NOMO-1 treated with dmso at 0.1 percent for 144 hours (cell line): ENCODE data around the gene KRT82.

Experiments used
- DNase-seq: peaks from one replicate; lab custom pipeline; 2025; ENCODE audit not compliant: unreplicated experiment; lab: John Stamatoyannopoulos, UW

The KRT82 gene

GRCh38 chr12:52363111-52363679, 42.9 kb downstream of the KRT82 start:
- DNase-seq = no peak

GRCh38 chr12:52362118-52362726, 43.9 kb downstream of the KRT82 start:
- no peak for DNase-seq

DNA sequence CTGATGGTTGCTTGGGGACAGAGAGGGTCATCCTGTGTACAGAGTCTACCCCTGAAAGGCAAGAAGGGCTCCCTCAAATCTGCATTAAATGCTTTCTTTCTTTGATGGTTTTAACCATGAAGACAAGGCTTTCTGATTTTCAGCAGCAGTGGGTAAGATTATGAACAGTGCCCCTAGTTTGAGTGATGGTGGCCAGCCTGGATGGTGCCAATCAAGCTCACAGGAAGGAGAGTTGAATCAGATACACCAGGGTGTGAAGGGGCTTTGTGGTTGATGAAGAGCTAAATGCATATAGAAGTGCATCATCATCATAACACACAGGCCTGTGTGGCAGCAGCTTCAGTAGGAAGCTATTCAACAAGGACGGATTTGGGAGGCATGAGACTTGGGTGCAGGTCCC, 44.6 kb downstream of the KRT82 start:
- no peak for DNase-seq

DNA sequence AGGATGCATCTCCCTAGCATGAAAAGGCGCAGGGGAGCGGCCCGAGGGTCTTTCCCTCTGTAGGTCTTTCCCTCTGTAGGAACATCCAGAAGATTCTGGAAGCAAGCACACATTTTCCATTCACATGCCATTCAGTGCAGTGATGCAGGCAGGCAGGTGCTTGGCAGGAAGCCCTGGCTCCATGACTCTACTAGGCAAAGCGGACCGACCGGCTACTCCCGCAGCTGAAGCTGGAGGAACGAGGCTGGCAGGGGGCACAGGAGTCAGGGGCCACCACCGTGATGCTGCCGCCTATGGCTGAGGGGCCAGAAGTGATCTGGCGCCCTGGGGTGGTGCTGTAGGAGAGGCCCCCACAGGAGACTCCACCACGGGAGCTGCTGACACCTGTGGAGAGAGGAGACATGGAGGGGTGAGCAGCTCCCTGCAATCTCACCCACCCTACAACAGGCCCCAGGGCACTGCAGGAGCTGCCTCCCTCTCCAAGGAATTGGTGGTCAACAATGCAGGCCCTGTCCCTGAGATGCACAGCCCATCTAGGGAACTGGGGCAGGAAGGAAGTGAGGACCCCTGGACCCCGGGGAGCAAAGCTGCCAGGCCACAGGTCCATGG, 45.4 kb downstream of the KRT82 start:
- DNase-seq = no peak

- DNase-seq = no peak
Measured at GRCh38 chr12:52360106-52360662, 46.0 kb downstream of the KRT82 start.

- DNase-seq = no peak
Measured at GRCh38 chr12:52359621-52360061, 46.5 kb downstream of the KRT82 start.

DNA sequence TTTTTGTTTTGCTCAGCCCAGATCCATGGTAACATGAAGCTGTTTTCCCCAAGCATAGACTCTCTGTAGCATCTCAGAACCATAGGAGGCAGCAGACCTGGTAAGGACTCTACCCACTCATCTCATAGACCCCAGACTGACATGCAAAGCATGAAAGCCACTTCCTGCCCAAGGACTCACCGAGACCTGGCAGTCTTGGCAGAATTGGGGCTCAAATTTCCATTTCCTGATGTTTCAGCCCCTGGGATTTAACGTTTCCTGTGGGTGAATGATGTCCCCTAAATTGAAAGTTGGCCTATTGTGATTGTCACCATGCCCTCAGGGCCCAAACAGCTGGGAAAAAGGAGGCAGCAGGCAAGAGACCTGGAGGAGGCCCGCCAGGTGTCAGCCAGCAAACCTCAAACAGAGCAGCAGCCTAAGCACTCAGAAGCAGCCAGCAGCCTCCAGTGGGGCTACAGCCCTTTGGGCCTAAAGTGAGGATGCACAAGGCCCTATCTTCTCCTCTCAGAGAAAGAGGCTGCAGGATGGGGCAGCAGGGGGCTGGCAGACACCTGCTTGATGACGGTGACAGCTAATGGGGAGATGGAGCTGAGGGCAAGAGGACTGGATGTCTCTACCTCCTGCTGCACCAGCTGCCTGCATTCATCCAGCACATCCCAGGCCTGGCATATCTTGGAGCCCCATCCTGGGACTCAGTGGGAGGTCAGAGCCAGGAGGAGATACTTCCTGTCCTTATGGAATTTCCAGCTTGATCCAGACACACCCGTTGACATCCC, 47.4 kb downstream of the KRT82 start:
- no peak for DNase-seq

DNA sequence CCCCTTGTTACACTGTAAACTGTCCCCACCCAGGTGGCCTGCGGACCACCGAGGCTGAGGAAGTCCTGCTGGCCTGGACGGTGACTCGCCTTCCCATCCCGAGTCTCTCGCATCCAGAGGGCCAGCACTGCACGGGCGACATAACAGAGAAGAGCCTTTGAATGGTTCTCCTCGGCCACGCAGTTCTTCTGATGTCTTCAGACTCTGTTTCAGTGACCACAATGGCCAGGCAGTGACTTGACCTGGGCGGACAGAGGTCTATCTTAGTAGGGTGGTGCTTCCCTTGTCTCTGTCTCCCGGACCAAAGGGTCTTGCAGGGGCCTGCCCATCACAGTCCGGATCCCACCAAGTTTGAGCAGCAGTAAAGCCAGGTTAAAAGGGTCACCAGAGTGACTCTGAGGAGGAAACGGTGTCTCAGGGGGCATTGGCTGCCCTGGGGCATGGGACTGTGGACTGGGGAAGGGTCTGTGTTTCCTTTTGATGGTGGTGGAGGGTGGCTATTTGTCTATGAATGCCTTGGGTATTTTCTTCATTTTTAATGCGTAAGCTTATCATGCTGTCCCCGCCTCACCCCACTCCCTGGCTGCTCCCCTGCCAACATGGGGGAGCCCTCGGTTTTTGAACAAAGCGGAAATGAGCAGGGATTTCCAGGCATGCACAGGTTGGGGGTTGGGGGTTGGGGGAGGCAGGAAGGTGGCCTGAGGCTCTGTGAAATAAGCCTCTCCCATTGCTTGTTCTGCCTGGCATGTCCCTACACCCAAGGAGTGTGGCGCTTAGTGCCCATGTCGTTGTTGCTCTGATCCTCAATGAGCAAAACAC, 49.2 kb downstream of the KRT82 start:
- no peak for DNase-seq

DNA sequence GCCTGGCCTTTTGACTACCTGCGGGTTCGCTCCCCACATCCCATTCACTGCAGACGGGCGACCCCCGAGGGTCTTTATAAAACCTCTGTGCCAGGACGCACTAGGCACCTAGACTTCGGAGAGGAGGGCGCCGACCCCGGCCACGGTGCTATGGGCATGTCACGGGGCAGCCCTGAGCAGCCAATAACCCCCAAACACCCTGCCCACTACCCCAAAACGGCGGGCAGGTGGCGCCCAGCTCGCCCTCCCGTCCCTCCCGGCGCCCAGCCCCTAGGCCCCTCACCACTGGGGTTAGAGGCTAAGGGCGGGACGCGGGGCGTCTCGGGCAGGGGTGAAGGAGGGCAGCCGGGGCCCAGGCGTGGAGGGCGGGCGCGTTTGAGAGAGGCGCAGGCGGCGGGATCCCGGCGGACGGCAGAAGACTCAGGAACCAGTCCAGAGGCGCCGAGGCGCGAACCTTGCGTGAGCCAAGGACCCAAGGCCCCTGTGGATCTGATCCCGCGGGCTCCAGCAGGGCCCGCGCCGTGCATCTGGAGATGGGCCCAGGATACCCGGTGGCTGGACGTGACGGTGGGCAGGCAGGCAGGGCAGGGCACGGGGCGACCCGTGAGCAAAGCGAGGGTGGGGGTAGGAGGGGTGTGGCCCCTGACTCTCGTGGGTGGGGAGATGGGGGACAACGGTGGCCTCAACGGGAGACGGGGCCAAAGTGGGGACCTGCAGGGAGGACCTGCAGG, 49.9 kb downstream of the KRT82 start:
- no peak for DNase-seq

DNA sequence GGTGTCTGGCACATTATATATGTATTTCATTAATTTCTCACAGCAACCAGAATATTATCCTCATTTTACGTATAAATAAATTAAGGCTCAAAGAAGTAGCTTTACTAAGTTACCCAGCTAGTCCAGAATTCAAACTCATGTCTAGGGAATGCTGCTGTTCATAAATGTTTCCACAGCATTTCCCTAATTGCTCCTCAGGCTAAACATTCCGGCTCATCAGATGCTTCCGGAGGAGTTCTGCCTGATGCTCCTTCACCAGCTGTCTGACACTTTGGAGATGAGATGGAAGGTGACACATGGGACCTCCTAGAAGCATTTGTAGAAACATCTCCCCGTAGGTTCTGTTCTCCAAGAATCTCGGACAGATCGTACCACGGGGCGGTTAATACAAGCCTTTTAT, 51.0 kb downstream of the KRT82 start:
- DNase-seq = no peak

DNA sequence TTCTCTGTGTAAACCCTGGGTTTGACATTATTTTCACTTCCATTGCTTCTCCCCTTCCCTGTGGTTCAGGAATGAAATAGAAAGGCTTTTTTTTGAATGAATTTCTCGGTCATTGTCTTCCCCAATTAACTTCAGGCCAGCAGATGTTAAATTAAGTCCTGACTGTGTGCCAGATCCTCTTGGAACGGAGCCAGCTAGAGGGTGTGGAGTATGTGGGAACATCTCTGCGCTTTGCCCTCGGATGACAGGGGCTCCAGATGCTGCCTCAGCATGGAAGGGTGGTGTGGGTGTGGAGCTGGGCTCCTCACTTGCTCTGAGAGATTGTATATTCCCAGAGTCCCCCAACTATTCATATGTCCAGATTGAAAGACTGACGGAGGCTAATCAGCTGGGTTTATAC, 51.9 kb downstream of the KRT82 start:
- no peak for DNase-seq

GRCh38 chr12:52353766-52354165, 52.4 kb downstream of the KRT82 start:
- no peak for DNase-seq

GRCh38 chr12:52352951-52353350, 53.2 kb downstream of the KRT82 start:
- DNase-seq = no peak

GRCh38 chr12:52351196-52352059, 54.7 kb downstream of the KRT82 start:
- DNase-seq = no peak

DNA sequence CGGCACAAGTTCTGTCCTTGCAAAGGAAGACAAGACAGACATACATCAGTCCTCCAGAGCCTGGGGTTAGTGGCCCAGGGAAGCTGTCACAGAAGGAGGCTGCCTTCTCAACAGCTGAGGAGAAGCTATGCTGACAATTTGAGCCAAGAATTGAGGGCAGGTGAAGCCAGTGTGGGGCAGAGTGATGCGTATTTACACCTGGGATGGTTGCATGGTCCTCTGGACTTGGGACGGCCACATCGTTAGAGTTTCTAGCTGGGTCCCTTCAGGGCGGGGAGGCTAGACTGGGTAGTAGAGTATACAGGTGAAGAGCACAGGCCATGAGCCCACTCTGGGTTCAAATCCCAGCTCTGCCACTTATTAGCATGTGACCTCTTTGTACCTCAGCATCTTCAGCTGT, 55.3 kb downstream of the KRT82 start:
- DNase-seq = no peak

- no peak for DNase-seq
Measured at GRCh38 chr12:52350021-52350620, 56.0 kb downstream of the KRT82 start.

DNA sequence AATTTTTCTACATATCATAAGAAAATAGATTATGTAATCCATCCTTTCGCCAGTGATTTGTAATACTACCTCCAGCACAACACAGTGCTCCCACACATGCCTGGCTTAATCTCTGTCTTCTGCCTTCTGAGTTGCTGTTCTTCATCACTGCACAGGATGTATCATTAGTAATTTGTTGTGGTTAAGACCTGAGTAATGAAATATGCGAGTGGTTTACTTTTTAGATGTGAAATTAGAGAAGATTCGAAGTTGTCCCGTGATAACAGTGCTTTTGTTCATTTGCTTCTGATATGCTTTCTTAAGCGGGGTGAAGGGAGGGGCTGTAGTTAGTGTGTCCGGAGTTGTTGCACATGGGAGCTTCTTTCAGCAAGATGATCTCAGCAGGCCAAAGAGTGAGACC, 56.9 kb downstream of the KRT82 start:
- no peak for DNase-seq

GRCh38 chr12:52347551-52348510, 58.3 kb downstream of the KRT82 start:
- DNase-seq = no peak
